AG09309 (cell line): ENCODE results near the gene KANK4.

Experiments
- DNase-seq: peaks from one replicate; pipeline ENCODE4 v3.0.0-alpha.2; 2010; ENCODE audit warnings: low read depth
- H3K4me3 ChIP-seq: 2 replicates; pipeline ENCODE4 v1.5.1; 2011; ENCODE audit warnings: mild to moderate bottlenecking, low read depth, low read length, moderate library complexity; ENCODE audit not compliant: control insufficient read depth
- CTCF ChIP-seq: IDR thresholded peaks from 2 replicates; pipeline ENCODE4 v1.5.1; 2011; ENCODE audit warnings: mild to moderate bottlenecking, low read depth, low read length, inconsistent platforms; ENCODE audit not compliant: insufficient read depth, control insufficient read depth; ENCODE audit errors: missing control alignments

KANK4 gene

GRCh38 chr1:62194651-62195544 lies 124.3 kb downstream of the KANK4 start, which contains the start of gene L1TD1:
TSS of gene L1TD1 (plus strand) at chr1:62194849. CDS start at chr1:62206629, 11,780 bp downstream.
- H3K4me3 ChIP-seq: no peak within 1 kb of the TSS
- no peak for TF ChIP-seq CTCF
- no peak for DNase-seq

- TF ChIP-seq CTCF: no peak
- DNase-seq: no peak
- no peak overlapping the region for H3K4me3 ChIP-seq
These were observed 131.1 kb downstream of the KANK4 start for GRCh38 chr1:62188111-62188510.

GRCh38 chr1:62187548-62187947 lies 131.7 kb downstream of the KANK4 start:
- H3K4me3 ChIP-seq: no peak overlapping the region
- TF ChIP-seq CTCF: no peak
- DNase-seq: no peak
